Bronchial epithelial cell (primary cell): ENCODE measurements around the gene CEP20. TPM values are rescaled to one million over a fixed set of nuclear protein-coding genes. Genes with fewer than 3 reads are reported as not detected.

Source experiments
- DNase-seq: peaks from one replicate; pipeline ENCODE4 v3.0.0-alpha.2; 2010; ENCODE audit warnings: low read depth
- FAIRE-seq: peaks from 2 replicates; lab custom pipeline; 2011; peaks lifted over from hg19 to GRCh38; lab: Jason Lieb, UNC
- H3K27me3 ChIP-seq: 2 replicates; pipeline ENCODE4 v1.5.1; 2011; ENCODE audit warnings: low read length; ENCODE audit not compliant: control insufficient read depth, insufficient read depth
- H3K36me3 ChIP-seq: 2 replicates; pipeline ENCODE4 v1.5.1; 2011; ENCODE audit warnings: low read length; ENCODE audit not compliant: control insufficient read depth, insufficient read depth
- H3K4me3 ChIP-seq: 2 replicates; pipeline ENCODE4 v1.5.1; 2011; ENCODE audit warnings: mild to moderate bottlenecking, low read depth, low read length, control low read depth
- total RNA-seq: library from RNA; depleted of rRNA; stranded (reverse); fragments of >200 nt; gene quantifications from 2 replicates; pipeline ENCODE4 v1.2.1, GENCODE V29; 2014
- TF ChIP-seq, protein P1 (sequence below): IDR thresholded peaks from 2 replicates; pipeline ENCODE4 v1.5.1; 2011; ENCODE audit warnings: mild to moderate bottlenecking, moderate library complexity, low read length, control low read depth, inconsistent platforms; ENCODE audit not compliant: insufficient read depth, severe bottlenecking

CEP20 gene
- total RNA-seq, 1 donor from 2014 or later, result 46.6 TPM

DNA sequence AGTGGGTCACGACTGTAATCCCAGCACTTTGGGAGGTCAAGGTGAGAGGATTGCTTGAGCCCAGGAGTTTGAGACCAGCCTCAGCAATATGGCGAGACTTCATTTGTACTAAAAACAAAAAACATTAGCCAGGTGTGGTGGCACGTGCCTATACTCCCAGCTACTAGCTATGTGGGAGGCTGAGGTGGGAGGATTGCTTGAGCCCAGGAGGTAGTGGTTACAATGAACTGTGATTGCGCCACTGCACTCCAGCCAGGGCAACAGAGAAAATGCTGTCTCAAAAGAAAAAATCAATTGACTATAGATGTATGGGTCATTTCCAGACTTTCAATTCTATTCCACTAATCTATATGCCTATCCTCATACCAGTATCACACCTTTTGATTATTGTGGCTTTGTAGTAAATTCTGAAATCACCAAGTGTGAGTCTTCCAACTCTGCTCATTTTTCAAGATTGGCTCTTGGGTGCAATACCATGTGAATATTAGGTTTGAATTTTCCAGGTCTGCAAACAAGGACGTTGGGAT is 27.2 kb upstream of the CEP20 start:
- FAIRE-seq (no peak), DNase-seq (no peak)
- H3K4me3 ChIP-seq, result no peak overlapping the region
- TF ChIP-seq, protein P1, sequence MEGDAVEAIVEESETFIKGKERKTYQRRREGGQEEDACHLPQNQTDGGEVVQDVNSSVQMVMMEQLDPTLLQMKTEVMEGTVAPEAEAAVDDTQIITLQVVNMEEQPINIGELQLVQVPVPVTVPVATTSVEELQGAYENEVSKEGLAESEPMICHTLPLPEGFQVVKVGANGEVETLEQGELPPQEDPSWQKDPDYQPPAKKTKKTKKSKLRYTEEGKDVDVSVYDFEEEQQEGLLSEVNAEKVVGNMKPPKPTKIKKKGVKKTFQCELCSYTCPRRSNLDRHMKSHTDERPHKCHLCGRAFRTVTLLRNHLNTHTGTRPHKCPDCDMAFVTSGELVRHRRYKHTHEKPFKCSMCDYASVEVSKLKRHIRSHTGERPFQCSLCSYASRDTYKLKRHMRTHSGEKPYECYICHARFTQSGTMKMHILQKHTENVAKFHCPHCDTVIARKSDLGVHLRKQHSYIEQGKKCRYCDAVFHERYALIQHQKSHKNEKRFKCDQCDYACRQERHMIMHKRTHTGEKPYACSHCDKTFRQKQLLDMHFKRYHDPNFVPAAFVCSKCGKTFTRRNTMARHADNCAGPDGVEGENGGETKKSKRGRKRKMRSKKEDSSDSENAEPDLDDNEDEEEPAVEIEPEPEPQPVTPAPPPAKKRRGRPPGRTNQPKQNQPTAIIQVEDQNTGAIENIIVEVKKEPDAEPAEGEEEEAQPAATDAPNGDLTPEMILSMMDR, result no peak
- no peaks in the 10 kb centered on the region for H3K36me3 ChIP-seq
- H3K27me3 ChIP-seq, result no peaks in the 10 kb centered on the region

DNA sequence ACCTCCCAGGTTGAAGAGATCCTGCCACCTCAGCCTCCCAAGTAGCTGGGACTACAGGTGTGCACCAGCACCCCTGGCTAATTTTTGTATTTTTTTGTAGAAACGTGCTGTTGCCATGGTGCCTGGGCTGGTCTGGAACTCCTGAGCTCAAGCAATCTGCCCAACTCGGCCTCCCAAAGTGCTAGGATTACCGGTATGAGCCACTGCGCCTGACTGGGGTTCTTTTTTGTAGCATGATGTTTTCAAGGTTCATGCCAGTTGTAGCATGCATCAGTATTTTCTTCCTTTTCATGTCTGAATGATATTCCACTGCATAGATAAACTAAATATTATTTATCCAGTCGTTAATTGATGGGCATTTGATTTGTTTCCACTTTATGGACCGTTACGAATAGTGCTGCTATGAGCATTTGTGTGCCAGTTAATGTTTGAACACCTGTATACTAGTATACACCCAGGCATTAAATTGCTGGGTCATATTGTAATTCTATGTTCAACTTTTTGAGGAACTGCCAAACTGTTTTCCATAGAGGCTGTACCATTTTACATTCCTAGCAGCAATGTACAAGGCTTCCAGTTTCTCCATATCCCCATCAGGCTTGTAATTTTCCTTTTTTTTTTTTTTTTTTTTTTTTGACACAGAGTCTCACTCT is 24.8 kb upstream of the CEP20 start:
- Histone ChIP-seq H3K4me3 (no peak overlapping the region), H3K27me3 (no peaks in the 10 kb centered on the region), H3K36me3 (no peaks in the 10 kb centered on the region)
- TF ChIP-seq, protein P1, result no peak
- DNase-seq (no peak), FAIRE-seq (no peak)

DNA sequence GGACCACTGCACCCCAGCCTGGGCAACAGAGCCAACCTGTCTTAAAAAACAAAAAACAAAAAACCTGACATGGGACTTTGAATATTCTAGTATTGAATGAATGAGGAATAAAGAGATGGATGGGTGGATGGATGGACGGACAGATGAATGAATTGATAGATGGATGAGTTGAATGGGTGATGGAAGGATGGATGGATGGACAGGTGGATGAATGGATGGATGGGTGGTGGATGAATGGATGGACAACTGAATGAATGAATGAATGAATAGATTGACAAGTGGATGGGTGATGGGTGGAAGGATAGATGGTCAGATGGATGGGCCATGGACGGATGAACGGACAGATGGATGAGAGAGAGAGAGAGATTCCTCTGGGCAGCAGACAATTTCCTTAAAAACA is 22.8 kb upstream of the CEP20 start:
- DNase-seq (no peak), FAIRE-seq (no peak)
- TF ChIP-seq, protein P1, result no peak
- Histone ChIP-seq H3K4me3 (no peak overlapping the region), H3K36me3 (no peaks in the 10 kb centered on the region), H3K27me3 (no peaks in the 10 kb centered on the region)

DNA sequence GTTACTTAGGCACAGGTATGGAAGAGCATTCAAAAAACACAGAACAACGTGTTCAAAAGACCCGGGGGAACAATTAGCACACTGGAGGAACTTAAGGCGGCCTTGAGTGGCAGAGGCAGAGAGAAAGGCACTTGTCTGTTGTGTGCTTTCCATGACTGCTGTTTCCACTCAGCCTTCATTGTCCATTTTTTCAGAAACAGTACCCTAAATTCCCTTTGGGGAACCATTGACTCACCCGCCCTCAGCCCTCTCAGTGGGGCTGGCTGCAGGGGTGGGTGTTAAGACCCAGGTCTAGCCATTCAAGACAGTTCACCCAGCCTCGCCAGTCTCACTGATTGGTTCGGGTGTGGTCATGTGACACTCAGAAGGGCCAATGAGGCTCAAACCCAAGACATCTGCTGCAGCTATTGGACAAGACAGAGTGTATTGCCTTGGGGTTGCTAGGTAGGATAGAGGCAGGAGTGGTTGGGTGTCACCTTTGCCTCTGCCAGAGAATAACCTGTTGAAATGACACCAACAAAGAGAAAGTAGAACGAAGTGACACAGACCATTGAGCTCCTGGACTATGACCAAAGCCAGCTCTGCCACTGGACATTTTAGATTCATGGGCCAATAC is 19.6 kb upstream of the CEP20 start:
- peak; percentile 41 for DNase-seq
- FAIRE-seq, result no peak
- H3K36me3 ChIP-seq, result no peaks in the 10 kb centered on the region
- no peak overlapping the region for H3K4me3 ChIP-seq
- H3K27me3 ChIP-seq, result no peaks in the 10 kb centered on the region
- TF ChIP-seq, protein P1, result no peak

DNA sequence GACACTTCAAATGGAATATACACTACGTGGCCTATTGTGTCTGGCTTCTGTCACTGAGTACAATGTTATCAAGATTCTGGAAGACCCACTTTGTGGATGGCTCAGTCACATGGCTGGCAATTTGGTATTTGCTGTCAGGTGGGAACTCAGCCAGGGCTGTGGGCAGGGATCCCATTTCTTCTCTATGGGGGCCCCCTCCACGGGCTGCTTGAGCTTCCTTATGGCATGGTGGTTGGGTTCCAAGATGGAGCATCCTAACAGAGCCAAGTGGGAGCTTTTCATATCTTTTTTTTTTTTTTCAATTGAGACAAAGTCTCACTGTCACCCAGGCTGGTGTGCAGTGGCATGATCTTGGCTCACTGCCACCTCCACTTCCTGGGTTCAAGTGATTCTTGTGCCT is 18.0 kb upstream of the CEP20 start:
- no peak for FAIRE-seq
- H3K27me3 ChIP-seq, result no peaks in the 10 kb centered on the region
- TF ChIP-seq, protein P1, result no peak
- DNase-seq, result no peak
- H3K36me3 ChIP-seq, result no peaks in the 10 kb centered on the region
- H3K4me3 ChIP-seq, result no peak overlapping the region
